ENCODE measurements around the gene TPI1. TPM values are rescaled to one million over a fixed set of nuclear protein-coding genes. Genes with fewer than 3 reads are reported as not detected.
"Not testable (repeated sequence)": the region's sequence is repeated elsewhere in the genome, so short reads cannot be mapped to it uniquely, and the experiment has no call there.

The TPI1 gene
- total RNA-seq, 1 experiment from 2014 or later: 1,296 TPM

- DNase-seq: peak; percentile 38 to 54
- H3K36me3 ChIP-seq: no peaks in the 10 kb centered on the region
- H3K27ac ChIP-seq: no peak overlapping the region
- no peaks in the 10 kb centered on the region for H3K27me3 ChIP-seq
- H3K4me1 ChIP-seq: peaks cover 10% of the 10 kb centered on the region; the same call in 1 of the 2 replicates
- H3K9me3 ChIP-seq (replicated peaks): no peaks in the 10 kb centered on the region
- H3K4me3 ChIP-seq: no peak overlapping the region
These were observed 32.6 kb downstream of the TPI1 start for GRCh38 chr12:6899837-6900519.

GRCh38 chr12:6902448-6902847 lies 35.1 kb downstream of the TPI1 start:
- no peak overlapping the region for H3K4me3 ChIP-seq
- H3K27me3 ChIP-seq: no peaks in the 10 kb centered on the region
- no peaks in the 10 kb centered on the region for H3K36me3 ChIP-seq
- H3K9me3 ChIP-seq (replicated peaks): no peaks in the 10 kb centered on the region
- no peak for DNase-seq
- H3K27ac ChIP-seq: no peak overlapping the region
- peaks cover 10% of the 10 kb centered on the region; the same call in 1 of the 2 replicates for H3K4me1 ChIP-seq

- H3K36me3 ChIP-seq: no peaks in the 10 kb centered on the region
- H3K9me3 ChIP-seq (replicated peaks): no peaks in the 10 kb centered on the region
These were observed 36.4 kb downstream of the TPI1 start for GRCh38 chr12:6903722-6904121.

GRCh38 chr12:6904280-6905276 lies 37.2 kb downstream of the TPI1 start, which contains the start of gene LRRC23:
LRRC23 (plus strand) TSS chr12:6904822; CDS start chr12:6905634, 812 bp downstream.
- H3K36me3 ChIP-seq: no peaks in the 10 kb centered on the region
- no peak within 1 kb of the TSS for H3K27ac ChIP-seq

More at GRCh38 chr12:6903722-6904121, 36.4 kb downstream of the TPI1 start:
- H3K4me1 ChIP-seq: peaks cover 10% of the 10 kb centered on the region; the same call in 1 of the 2 replicates
- H3K27ac ChIP-seq: no peak overlapping the region
- H3K27me3 ChIP-seq: no peaks in the 10 kb centered on the region
- no peak for DNase-seq
- peak overlapping the region; percentile 60; the same call in 1 of the 2 replicates for H3K4me3 ChIP-seq

GRCh38 chr12:6905414-6906040 lies 38.2 kb downstream of the TPI1 start:
- H3K27ac ChIP-seq: no peak overlapping the region
- no peak for DNase-seq
- H3K4me1 ChIP-seq: peaks cover 10% of the 10 kb centered on the region; the same call in 1 of the 2 replicates
- H3K36me3 ChIP-seq: no peaks in the 10 kb centered on the region
- no peak overlapping the region for H3K4me3 ChIP-seq
- 0 out of 2 replicates have a peak, but pooled peaks cover 4% of the 10 kb centered on the region for H3K27me3 ChIP-seq
- no peaks in the 10 kb centered on the region for H3K9me3 ChIP-seq (replicated peaks)

More at GRCh38 chr12:6904280-6905276, 37.2 kb downstream of the TPI1 start, which contains the start of gene LRRC23:
- DNase-seq: peak; percentile 94 to 97
- Histone ChIP-seq H3K9me3 (replicated peaks) (no peaks in the 10 kb centered on the region), H3K4me1 (peaks cover 10% of the 10 kb centered on the region; the same call in 1 of the 2 replicates), H3K4me3 (peak within 1 kb of the TSS; percentile 60), H3K27me3 (0 out of 2 replicates have a peak, but pooled peaks cover under 1% of the 10 kb centered on the region)

- not testable (repeated sequence) for H3K27ac ChIP-seq; DNase-seq; H3K9me3 ChIP-seq (replicated peaks); H3K36me3 ChIP-seq; H3K4me3 ChIP-seq
- Histone ChIP-seq H3K4me1 (peaks cover 10% of the 10 kb centered on the region; the same call in 1 of the 2 replicates), H3K27me3 (peaks cover 16% of the 10 kb centered on the region; the same call in 1 of the 2 replicates)
These were observed 40.8 kb downstream of the TPI1 start for GRCh38 chr12:6908141-6908540.

GRCh38 chr12:6909421-6910145 lies 42.3 kb downstream of the TPI1 start:
- Histone ChIP-seq H3K36me3 (no peaks in the 10 kb centered on the region), H3K9me3 (replicated peaks) (no peaks in the 10 kb centered on the region), H3K4me1 (no peaks in the 10 kb centered on the region), H3K4me3 (no peak overlapping the region), H3K27ac (no peak overlapping the region), H3K27me3 (peaks cover 23% of the 10 kb centered on the region; the same call in 1 of the 2 replicates)
- no peak for DNase-seq

- no peak for DNase-seq
- Histone ChIP-seq H3K27ac (no peak overlapping the region), H3K4me1 (no peaks in the 10 kb centered on the region), H3K27me3 (peaks cover 27% of the 10 kb centered on the region), H3K9me3 (replicated peaks) (no peaks in the 10 kb centered on the region), H3K4me3 (no peak overlapping the region), H3K36me3 (no peaks in the 10 kb centered on the region)
These were observed 45.0 kb downstream of the TPI1 start for GRCh38 chr12:6912164-6912935.

- peak within 1 kb of the TSS; percentile 55 for H3K4me3 ChIP-seq
- H3K27me3 ChIP-seq: peaks cover 27% of the 10 kb centered on the region
- DNase-seq: peak; percentile 51 to 59
- H3K27ac ChIP-seq: no peak within 1 kb of the TSS
- H3K4me1 ChIP-seq: no peaks in the 10 kb centered on the region
- no peaks in the 10 kb centered on the region for H3K36me3 ChIP-seq
- H3K9me3 ChIP-seq (replicated peaks): no peaks in the 10 kb centered on the region
These were observed 47.1 kb downstream of the TPI1 start, which contains the start of gene ENO2 for GRCh38 chr12:6914246-6914946. ENO2 (plus strand) TSS chr12:6914580; CDS start chr12:6915833, 1,253 bp downstream.

GRCh38 chr12:6914947-6915788 lies 47.8 kb downstream of the TPI1 start:
- Histone ChIP-seq H3K36me3 (no peaks in the 10 kb centered on the region), H3K9me3 (replicated peaks) (no peaks in the 10 kb centered on the region), H3K4me1 (no peaks in the 10 kb centered on the region), H3K27ac (no peak overlapping the region), H3K4me3 (peak overlapping the region; percentile 55), H3K27me3 (peaks cover 23% of the 10 kb centered on the region)
- DNase-seq: no peak

- H3K36me3 ChIP-seq: no peaks in the 10 kb centered on the region
- H3K27ac ChIP-seq: no peak overlapping the region
- peaks cover 23% of the 10 kb centered on the region for H3K27me3 ChIP-seq
- H3K4me3 ChIP-seq: no peak overlapping the region
- H3K4me1 ChIP-seq: no peaks in the 10 kb centered on the region
- H3K9me3 ChIP-seq (replicated peaks): no peaks in the 10 kb centered on the region
- no peak for DNase-seq
These were observed 48.5 kb downstream of the TPI1 start for GRCh38 chr12:6915789-6916285.

Data from SJCRH30 (cell line).